ENCODE results near the gene THRB.

The THRB gene

DNA sequence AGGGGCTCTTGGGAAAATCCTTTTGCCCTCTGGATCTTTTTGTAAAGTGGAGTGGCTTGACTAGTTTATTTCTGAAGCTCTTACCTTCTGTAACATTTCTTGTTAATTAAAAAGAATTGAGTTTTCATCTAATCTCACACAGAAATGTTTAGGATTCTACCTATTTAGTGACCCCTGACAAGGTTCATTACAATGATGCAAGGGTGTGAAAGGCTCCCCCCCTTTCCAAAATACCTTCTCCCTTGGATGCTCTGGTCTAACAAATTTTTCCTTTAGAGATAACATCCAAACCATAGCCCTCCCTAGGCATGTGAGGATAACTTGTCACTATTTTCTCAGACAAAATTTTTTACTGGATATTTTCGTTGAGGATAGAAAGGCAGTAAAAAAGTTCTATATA lies 223.9 kb downstream of the THRB start:
- no peak overlapping the region for H2BK120ac ChIP-seq (ENCODE audit: low read depth, low read length)

DNA sequence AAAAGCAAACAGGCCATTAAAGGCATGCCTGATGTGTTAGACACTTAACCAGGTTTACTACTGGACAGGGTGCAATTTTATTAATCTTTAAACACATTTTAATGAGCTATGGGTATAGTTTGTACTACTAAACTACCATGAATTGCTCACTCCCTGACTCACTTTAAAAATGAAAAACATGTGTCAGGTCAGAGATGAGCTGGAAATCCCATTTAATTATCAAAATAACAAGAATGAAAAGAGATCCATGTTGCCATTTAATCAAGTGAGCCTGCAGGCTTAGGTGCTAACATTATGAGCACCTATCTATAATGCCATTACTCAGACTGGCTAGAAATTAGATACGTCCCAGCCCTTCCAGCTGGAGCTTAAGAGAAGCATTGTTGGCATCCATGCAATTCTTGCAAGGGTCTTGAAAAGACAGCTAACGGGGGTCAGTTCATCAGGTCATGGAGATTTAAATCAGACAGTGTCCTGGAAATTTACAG lies 224.4 kb downstream of the THRB start:
- Histone ChIP-seq H2BK120ac (ENCODE audit: low read depth, low read length) (no peak overlapping the region), H3K4me2 (ENCODE audit: low read length, poor library complexity, severe bottlenecking) (no peak overlapping the region), H3K27me3 (ENCODE audit: control insufficient read depth in 1 of 2, insufficient read depth in 1 of 2, low read length in 2 of 2) (no peaks in the 10 kb centered on the region), H2AFZ (ENCODE audit: low read depth, low read length) (no peak overlapping the region), H3K18ac (ENCODE audit: low read depth in 1 of 2, low read length in 2 of 2) (no peak overlapping the region), H3K27ac (ENCODE audit: low read length, poor library complexity, severe bottlenecking) (peak overlapping the region; percentile 89), H3K14ac (ENCODE audit: low read length in 2 of 2) (no peak overlapping the region), H3K23ac (ENCODE audit: low read length in 2 of 2) (no peak overlapping the region), H3K4me1 (ENCODE audit: control insufficient read depth, insufficient read depth, low read depth, low read length) (peaks cover 8% of the 10 kb centered on the region), H3K4me3 (ENCODE audit: insufficient read depth in 1 of 2, low read depth in 1 of 2, low read length in 2 of 2) (no peak overlapping the region), H3K36me3 (ENCODE audit: control insufficient read depth in 1 of 2, insufficient read depth in 2 of 2, low read depth in 1 of 2, low read length in 2 of 2) (no peaks in the 10 kb centered on the region), H4K91ac (ENCODE audit: low read length) (no peak overlapping the region), H2BK5ac (ENCODE audit: low read depth, low read length, poor library complexity, severe bottlenecking) (no peak overlapping the region), H3K4ac (ENCODE audit: low read depth in 1 of 2, low read length in 2 of 2) (no peak overlapping the region), H2AK5ac (ENCODE audit: low read length, severe bottlenecking) (peak overlapping the region; percentile 48), H3K79me1 (replicated peaks; ENCODE audit: low read length, poor library complexity, severe bottlenecking) (no peaks in the 10 kb centered on the region), H3K9me3 (ENCODE audit: control insufficient read depth, low read length) (no peaks in the 10 kb centered on the region), H3K9ac (ENCODE audit: low read length) (no peak overlapping the region), H2BK12ac (ENCODE audit: low read length in 2 of 2) (no peak overlapping the region), H2BK15ac (ENCODE audit: low read depth, poor library complexity, severe bottlenecking) (no peak overlapping the region), H4K8ac (ENCODE audit: low read length) (no peak overlapping the region)
- WGBS = 74% methylated on average over 2 of the region's 2 CpGs
- no peak for DNase-seq

More for the DNA sequence above, 223.9 kb downstream of the THRB start:
- Histone ChIP-seq H3K9ac (ENCODE audit: low read length) (no peak overlapping the region), H3K79me1 (replicated peaks; ENCODE audit: low read length, poor library complexity, severe bottlenecking) (no peaks in the 10 kb centered on the region), H3K14ac (ENCODE audit: low read length in 2 of 2) (no peak overlapping the region), H3K18ac (ENCODE audit: low read depth in 1 of 2, low read length in 2 of 2) (no peak overlapping the region), H3K23ac (ENCODE audit: low read length in 2 of 2) (no peak overlapping the region), H4K8ac (ENCODE audit: low read length) (no peak overlapping the region), H3K4me3 (ENCODE audit: insufficient read depth in 1 of 2, low read depth in 1 of 2, low read length in 2 of 2) (no peak overlapping the region), H2BK5ac (ENCODE audit: low read depth, low read length, poor library complexity, severe bottlenecking) (no peak overlapping the region), H3K4me1 (ENCODE audit: control insufficient read depth, insufficient read depth, low read depth, low read length) (peaks cover 8% of the 10 kb centered on the region), H2BK15ac (ENCODE audit: low read depth, poor library complexity, severe bottlenecking) (no peak overlapping the region), H3K27ac (ENCODE audit: low read length, poor library complexity, severe bottlenecking) (peak overlapping the region; percentile 89), H2AFZ (ENCODE audit: low read depth, low read length) (no peak overlapping the region), H3K4me2 (ENCODE audit: low read length, poor library complexity, severe bottlenecking) (no peak overlapping the region), H3K36me3 (ENCODE audit: control insufficient read depth in 1 of 2, insufficient read depth in 2 of 2, low read depth in 1 of 2, low read length in 2 of 2) (no peaks in the 10 kb centered on the region), H3K9me3 (ENCODE audit: control insufficient read depth, low read length) (no peaks in the 10 kb centered on the region), H2BK12ac (ENCODE audit: low read length in 2 of 2) (no peak overlapping the region), H2AK5ac (ENCODE audit: low read length, severe bottlenecking) (peak overlapping the region; percentile 48), H3K27me3 (ENCODE audit: control insufficient read depth in 1 of 2, insufficient read depth in 1 of 2, low read length in 2 of 2) (no peaks in the 10 kb centered on the region), H3K4ac (ENCODE audit: low read depth in 1 of 2, low read length in 2 of 2) (no peak overlapping the region), H4K91ac (ENCODE audit: low read length) (no peak overlapping the region)
- no CpG with 5 or more reads among the region's 1 CpG for WGBS
- DNase-seq = no peak

DNA sequence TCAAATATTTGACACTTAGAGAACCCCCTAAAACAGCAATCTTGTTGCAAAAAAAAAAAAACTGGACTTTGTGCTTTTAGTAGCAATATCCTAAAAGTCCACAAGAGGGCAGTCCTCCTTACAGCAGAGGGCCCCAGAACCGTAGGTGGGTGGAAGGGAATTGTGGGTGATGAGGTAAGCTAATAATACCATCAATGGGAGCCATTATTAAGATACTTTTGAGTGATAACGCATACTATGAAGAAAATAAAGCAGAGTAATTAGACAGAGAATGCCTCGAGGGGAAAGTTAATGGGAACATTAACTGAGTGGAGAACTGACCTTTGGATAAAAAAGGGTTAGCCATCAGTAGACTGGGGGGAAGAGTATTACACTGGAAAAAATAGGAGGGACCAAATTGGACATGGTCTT lies 229.9 kb downstream of the THRB start:
- no peaks in the 10 kb centered on the region for H3K79me1 ChIP-seq (replicated peaks; ENCODE audit: low read length, poor library complexity, severe bottlenecking)
- no peak overlapping the region for H2AK5ac ChIP-seq (ENCODE audit: low read length, severe bottlenecking)
- H2AFZ ChIP-seq (ENCODE audit: low read depth, low read length) = no peak overlapping the region
- H3K4me3 ChIP-seq (ENCODE audit: insufficient read depth in 1 of 2, low read depth in 1 of 2, low read length in 2 of 2) = no peak overlapping the region
- 65% methylated on average over 3 of the region's 3 CpGs for WGBS
- H3K14ac ChIP-seq (ENCODE audit: low read length in 2 of 2) = no peak overlapping the region
- H3K36me3 ChIP-seq (ENCODE audit: control insufficient read depth in 1 of 2, insufficient read depth in 2 of 2, low read depth in 1 of 2, low read length in 2 of 2) = no peaks in the 10 kb centered on the region
- H3K4me2 ChIP-seq (ENCODE audit: low read length, poor library complexity, severe bottlenecking) = no peak overlapping the region
- no peak overlapping the region for H3K9ac ChIP-seq (ENCODE audit: low read length)
- no peak overlapping the region for H4K91ac ChIP-seq (ENCODE audit: low read length)
- H3K4me1 ChIP-seq (ENCODE audit: control insufficient read depth, insufficient read depth, low read depth, low read length) = peaks cover 7% of the 10 kb centered on the region
- H4K8ac ChIP-seq (ENCODE audit: low read length) = no peak overlapping the region
- no peak overlapping the region for H3K23ac ChIP-seq (ENCODE audit: low read length in 2 of 2)
- H2BK120ac ChIP-seq (ENCODE audit: low read depth, low read length) = no peak overlapping the region
- no peak overlapping the region for H3K18ac ChIP-seq (ENCODE audit: low read depth in 1 of 2, low read length in 2 of 2)
- no peak overlapping the region for H2BK5ac ChIP-seq (ENCODE audit: low read depth, low read length, poor library complexity, severe bottlenecking)
- no peaks in the 10 kb centered on the region for H3K27me3 ChIP-seq (ENCODE audit: control insufficient read depth in 1 of 2, insufficient read depth in 1 of 2, low read length in 2 of 2)
- DNase-seq = peak; percentile 53
- H3K27ac ChIP-seq (ENCODE audit: low read length, poor library complexity, severe bottlenecking) = no peak overlapping the region
- no peak overlapping the region for H3K4ac ChIP-seq (ENCODE audit: low read depth in 1 of 2, low read length in 2 of 2)
- no peaks in the 10 kb centered on the region for H3K9me3 ChIP-seq (ENCODE audit: control insufficient read depth, low read length)
- no peak overlapping the region for H2BK15ac ChIP-seq (ENCODE audit: low read depth, poor library complexity, severe bottlenecking)
- H2BK12ac ChIP-seq (ENCODE audit: low read length in 2 of 2) = no peak overlapping the region

DNA sequence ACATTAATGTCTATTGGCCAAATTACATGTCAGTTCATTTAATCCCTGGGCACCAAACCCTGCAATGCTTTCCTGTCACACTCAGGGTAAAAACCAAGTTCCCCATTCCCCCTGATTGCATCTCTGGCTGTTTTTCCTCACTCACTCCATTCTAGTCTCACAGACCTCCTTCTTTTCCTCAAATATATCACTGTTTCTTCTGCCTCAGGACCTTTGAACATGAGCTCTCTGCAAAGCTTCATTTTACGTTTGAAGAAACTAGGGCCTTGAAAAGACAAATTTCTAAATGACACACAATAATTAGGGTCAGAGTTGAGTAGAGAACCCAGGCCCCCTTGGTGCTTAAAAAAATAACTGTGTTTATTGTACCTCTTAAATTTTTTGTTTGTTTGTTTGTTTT lies 230.6 kb downstream of the THRB start:
- H2BK120ac ChIP-seq (ENCODE audit: low read depth, low read length) = no peak overlapping the region
- no peak overlapping the region for H3K4me3 ChIP-seq (ENCODE audit: insufficient read depth in 1 of 2, low read depth in 1 of 2, low read length in 2 of 2)
- no peak overlapping the region for H3K4ac ChIP-seq (ENCODE audit: low read depth in 1 of 2, low read length in 2 of 2)
- no peak overlapping the region for H3K18ac ChIP-seq (ENCODE audit: low read depth in 1 of 2, low read length in 2 of 2)
- no peaks in the 10 kb centered on the region for H3K27me3 ChIP-seq (ENCODE audit: control insufficient read depth in 1 of 2, insufficient read depth in 1 of 2, low read length in 2 of 2)
- H3K36me3 ChIP-seq (ENCODE audit: control insufficient read depth in 1 of 2, insufficient read depth in 2 of 2, low read depth in 1 of 2, low read length in 2 of 2) = no peaks in the 10 kb centered on the region
- H3K79me1 ChIP-seq (replicated peaks; ENCODE audit: low read length, poor library complexity, severe bottlenecking) = no peaks in the 10 kb centered on the region
- no peak overlapping the region for H3K9ac ChIP-seq (ENCODE audit: low read length)
- H2BK5ac ChIP-seq (ENCODE audit: low read depth, low read length, poor library complexity, severe bottlenecking) = no peak overlapping the region
- H3K4me1 ChIP-seq (ENCODE audit: control insufficient read depth, insufficient read depth, low read depth, low read length) = peaks cover 2% of the 10 kb centered on the region
- no peak overlapping the region for H4K8ac ChIP-seq (ENCODE audit: low read length)
- WGBS = no CpG with 5 or more reads among the region's 1 CpG
- H2AK5ac ChIP-seq (ENCODE audit: low read length, severe bottlenecking) = no peak overlapping the region
- no peak overlapping the region for H2BK15ac ChIP-seq (ENCODE audit: low read depth, poor library complexity, severe bottlenecking)
- no peak overlapping the region for H2AFZ ChIP-seq (ENCODE audit: low read depth, low read length)
- no peak overlapping the region for H3K4me2 ChIP-seq (ENCODE audit: low read length, poor library complexity, severe bottlenecking)
- H4K91ac ChIP-seq (ENCODE audit: low read length) = no peak overlapping the region
- H3K14ac ChIP-seq (ENCODE audit: low read length in 2 of 2) = no peak overlapping the region
- no peaks in the 10 kb centered on the region for H3K9me3 ChIP-seq (ENCODE audit: control insufficient read depth, low read length)
- H3K27ac ChIP-seq (ENCODE audit: low read length, poor library complexity, severe bottlenecking) = no peak overlapping the region
- H3K23ac ChIP-seq (ENCODE audit: low read length in 2 of 2) = no peak overlapping the region
- DNase-seq = no peak
- no peak overlapping the region for H2BK12ac ChIP-seq (ENCODE audit: low read length in 2 of 2)
